Thoracic aorta (tissue), 2 donors: Measurements from ENCODE around the gene ITGAL. TPM values are rescaled to one million over a fixed set of nuclear protein-coding genes. Genes with fewer than 3 reads are reported as not detected.

ENCODE experiments used
- ATAC-seq: fragments of 150-250 bp; one replicate; pipeline ENCODE4 v1.8.0; 2017; ENCODE audit warnings: low read depth; ENCODE audit not compliant: insufficient number of reproducible peaks, low FRiP score
- DNase-seq: peaks from one replicate; pipeline ENCODE4 v3.0.0-alpha.2; 2020; ENCODE audit warnings: low spot score
- H3K27ac ChIP-seq, 2 donors: fragments of 200-600 bp; sonication (generic); 1 replicate in 1 of 2; 2 replicates in 1 of 2; pipeline ENCODE4 v1.5.1; 2016; ENCODE audit warnings: mild to moderate bottlenecking in 2 of 2, moderate library complexity in 2 of 2
- H3K27me3 ChIP-seq: fragments of 200-600 bp; sonication (generic); replicated peaks from 2 replicates; pipeline ENCODE4 v1.6.0; 2016; ENCODE audit warnings: mild to moderate bottlenecking; ENCODE audit not compliant: insufficient read depth
- H3K36me3 ChIP-seq: fragments of 200-600 bp; sonication (generic); one replicate; pipeline ENCODE4 v1.5.1; 2016
- H3K4me1 ChIP-seq, 2 donors: fragments of 200-600 bp; sonication (generic); 1 replicate in 1 of 2; 2 replicates in 1 of 2; pipeline versions ENCODE4 v1.5.1 to v1.6.0; 2016; ENCODE audit warnings: low read depth in 2 of 2, mild to moderate bottlenecking in 1 of 2; ENCODE audit not compliant: control insufficient read depth in 1 of 2
- H3K4me3 ChIP-seq: fragments of 200-600 bp; sonication (generic); 2 replicates; pipeline ENCODE4 v1.5.1; 2016; ENCODE audit warnings: mild to moderate bottlenecking
- H3K9me3 ChIP-seq: fragments of 200-600 bp; sonication (generic); 2 replicates; pipeline ENCODE4 v1.5.1; 2016
- total RNA-seq, 2 donors: library from RNA; depleted of rRNA; stranded (reverse); fragments of >200 nt; gene quantifications; one replicate each; pipeline versions ENCODE4 v1.1.0 to v1.2.3, GENCODE V29; 2016
- TF ChIP-seq, protein P1 (sequence below): fragments of 200-600 bp; sonication (generic); IDR thresholded peaks from one replicate; pipeline ENCODE4 v1.5.1; 2019; ENCODE audit warnings: antibody characterized with exemption

ITGAL gene
- total RNA-seq, 2 donors from 2014 or later, result 3.2 to 5.4 TPM

DNA sequence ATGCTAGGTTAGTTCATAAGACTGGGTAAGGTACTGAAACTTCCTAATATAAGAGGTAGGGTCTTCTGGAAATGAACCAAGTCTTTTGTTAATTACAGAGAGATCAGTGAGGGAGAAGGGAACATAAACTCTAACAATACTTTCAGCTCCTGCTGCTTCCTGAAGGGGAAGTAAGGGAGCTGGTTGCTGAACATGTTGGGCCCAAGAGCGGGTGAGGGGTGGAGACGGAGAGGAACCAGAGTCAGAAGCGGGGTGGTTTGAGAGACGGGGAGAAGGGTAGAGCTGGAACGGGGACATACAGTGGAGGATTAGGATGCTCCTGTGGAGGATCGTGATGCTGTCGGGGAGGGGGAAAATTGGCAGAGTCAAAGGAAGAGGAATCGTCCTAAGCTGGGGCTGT is 73.6 kb downstream of the ITGAL start:
- TF ChIP-seq, protein P1, sequence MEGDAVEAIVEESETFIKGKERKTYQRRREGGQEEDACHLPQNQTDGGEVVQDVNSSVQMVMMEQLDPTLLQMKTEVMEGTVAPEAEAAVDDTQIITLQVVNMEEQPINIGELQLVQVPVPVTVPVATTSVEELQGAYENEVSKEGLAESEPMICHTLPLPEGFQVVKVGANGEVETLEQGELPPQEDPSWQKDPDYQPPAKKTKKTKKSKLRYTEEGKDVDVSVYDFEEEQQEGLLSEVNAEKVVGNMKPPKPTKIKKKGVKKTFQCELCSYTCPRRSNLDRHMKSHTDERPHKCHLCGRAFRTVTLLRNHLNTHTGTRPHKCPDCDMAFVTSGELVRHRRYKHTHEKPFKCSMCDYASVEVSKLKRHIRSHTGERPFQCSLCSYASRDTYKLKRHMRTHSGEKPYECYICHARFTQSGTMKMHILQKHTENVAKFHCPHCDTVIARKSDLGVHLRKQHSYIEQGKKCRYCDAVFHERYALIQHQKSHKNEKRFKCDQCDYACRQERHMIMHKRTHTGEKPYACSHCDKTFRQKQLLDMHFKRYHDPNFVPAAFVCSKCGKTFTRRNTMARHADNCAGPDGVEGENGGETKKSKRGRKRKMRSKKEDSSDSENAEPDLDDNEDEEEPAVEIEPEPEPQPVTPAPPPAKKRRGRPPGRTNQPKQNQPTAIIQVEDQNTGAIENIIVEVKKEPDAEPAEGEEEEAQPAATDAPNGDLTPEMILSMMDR, result no peak
- ATAC-seq (no peak), DNase-seq (no peak)
- Histone ChIP-seq H3K27ac (no peak overlapping the region), H3K4me3 (no peak overlapping the region), H3K4me1 (no peaks in the 10 kb centered on the region), H3K9me3 (no peaks in the 10 kb centered on the region), H3K36me3 (no peaks in the 10 kb centered on the region), H3K27me3 (no peaks in the 10 kb centered on the region)

DNA sequence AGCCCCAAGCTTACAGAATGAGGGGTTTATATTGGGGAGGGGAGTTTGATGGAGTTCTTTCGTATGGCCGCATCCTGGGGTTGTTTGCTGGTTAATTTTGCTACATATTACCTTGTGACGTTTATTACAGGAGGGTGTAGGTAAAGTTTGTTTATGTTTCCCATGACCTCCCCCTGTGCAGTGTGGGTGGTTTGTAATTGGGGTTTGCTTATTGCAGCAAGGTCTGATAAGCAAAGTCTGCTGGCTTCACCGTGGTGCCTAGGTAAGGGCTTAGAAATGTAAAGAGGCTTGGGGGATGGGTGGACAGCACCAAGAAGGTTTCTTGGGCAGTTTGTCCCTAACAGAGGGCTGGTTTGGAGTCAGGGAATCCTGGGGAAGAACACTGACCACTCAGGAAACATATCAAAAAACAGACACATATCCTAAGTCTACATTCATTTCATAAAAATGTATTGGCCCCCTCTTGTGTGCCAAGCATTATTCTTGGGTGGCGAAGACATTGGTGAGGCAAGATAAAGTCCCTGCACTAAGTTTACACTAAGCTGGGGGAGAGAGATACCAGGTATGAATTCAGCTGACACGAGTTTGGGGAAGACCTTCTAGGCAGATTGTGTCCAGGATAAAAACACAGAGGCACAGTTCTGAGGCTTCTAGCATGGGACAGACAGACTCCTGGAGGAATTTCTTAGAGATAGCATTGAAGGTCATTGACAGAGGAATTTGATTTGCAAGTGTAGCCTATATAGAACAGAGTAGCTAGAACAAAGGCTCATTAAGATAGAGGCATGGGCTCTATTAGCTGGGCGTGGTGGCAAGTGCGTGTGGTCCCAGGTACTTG is 76.1 kb downstream of the ITGAL start:
- Histone ChIP-seq H3K4me1 (no peaks in the 10 kb centered on the region), H3K27ac (no peak overlapping the region), H3K9me3 (no peaks in the 10 kb centered on the region), H3K4me3 (no peak overlapping the region), H3K27me3 (no peaks in the 10 kb centered on the region), H3K36me3 (peaks cover under 1% of the 10 kb centered on the region)
- no peak for DNase-seq
- ATAC-seq, result no peak
- TF ChIP-seq, protein P1, result no peak

DNA sequence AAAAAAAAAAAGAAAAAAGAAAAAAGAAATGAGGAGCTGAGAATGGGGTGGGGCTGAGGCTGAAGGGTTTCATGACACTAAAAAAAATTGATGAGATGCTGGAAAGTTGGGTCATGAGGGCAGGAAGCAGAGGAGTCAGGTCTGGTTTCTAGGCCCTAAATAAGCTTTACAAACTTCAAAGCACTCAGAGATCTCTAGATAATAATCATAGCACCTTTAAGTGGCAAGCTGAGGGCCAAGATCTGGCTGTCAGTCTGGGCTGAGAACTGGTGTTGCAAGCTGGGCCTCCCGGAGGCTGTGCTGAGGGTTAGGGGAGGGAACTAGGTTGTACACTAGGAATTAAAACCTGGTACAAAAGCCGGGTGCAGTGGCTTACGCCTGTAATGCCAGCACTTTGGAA is 79.2 kb downstream of the ITGAL start:
- Histone ChIP-seq H3K4me3 (no peak overlapping the region), H3K36me3 (peaks cover 22% of the 10 kb centered on the region), H3K9me3 (no peaks in the 10 kb centered on the region), H3K4me1 (peaks cover 0 to 8% of the 10 kb centered on the region in 2 donors), H3K27ac (no peak overlapping the region), H3K27me3 (no peaks in the 10 kb centered on the region)
- DNase-seq, result no peak
- ATAC-seq, result no peak
- TF ChIP-seq, protein P1, result no peak

DNA sequence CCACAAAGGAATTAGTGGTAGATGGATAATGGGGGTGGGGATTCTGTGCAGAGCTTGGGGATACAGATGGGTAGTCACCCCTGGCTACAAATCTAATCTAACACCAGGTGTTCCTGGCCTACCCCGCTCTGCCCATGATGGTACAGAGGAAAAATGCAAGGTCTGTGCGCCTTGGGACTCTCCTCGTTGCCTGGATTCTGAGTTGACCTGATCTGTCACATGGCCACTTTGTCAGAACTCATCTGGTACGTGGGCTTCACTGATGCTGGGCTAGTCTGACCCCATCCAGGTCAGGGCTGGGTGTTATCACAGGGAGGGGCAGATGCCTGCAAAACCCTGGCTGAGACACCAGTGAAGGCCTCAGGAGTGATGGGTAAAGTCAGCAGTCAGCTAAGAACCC is 80.4 kb downstream of the ITGAL start:
- H3K4me3 ChIP-seq, result no peak overlapping the region
- H3K4me1 ChIP-seq, result peaks cover 5 to 17% of the 10 kb centered on the region in 2 donors
- H3K27me3 ChIP-seq, result no peaks in the 10 kb centered on the region
- H3K27ac ChIP-seq, result no peak overlapping the region
- peaks cover 22% of the 10 kb centered on the region for H3K36me3 ChIP-seq
- TF ChIP-seq, protein P1, result no peak
- no peak for DNase-seq
- no peaks in the 10 kb centered on the region for H3K9me3 ChIP-seq
- ATAC-seq, result no peak

DNA sequence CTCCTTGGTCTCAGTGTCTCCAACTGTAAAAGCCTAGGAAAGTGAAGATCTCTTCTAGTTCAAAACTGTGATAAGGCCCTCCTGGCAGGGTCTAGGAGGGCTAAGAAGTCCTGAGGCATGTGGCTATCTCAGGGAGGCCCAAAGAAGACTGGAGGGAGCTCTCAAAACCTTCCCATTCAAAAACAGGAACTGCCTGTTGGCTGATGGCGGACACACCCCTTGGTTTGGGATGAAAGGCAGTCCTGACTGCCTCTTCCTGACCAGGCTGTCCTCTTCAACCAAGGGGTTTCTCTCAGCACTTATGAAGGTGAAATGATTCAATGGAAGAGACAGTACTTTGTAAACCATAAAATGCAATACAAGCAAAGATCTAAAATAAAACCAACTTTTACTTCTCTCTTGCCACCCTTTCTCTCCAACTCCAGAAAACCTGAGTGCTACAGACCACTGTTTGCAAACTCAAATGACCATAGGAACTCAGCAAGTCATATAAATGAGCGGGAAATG is 80.9 kb downstream of the ITGAL start:
- peaks cover 5 to 17% of the 10 kb centered on the region in 2 donors for H3K4me1 ChIP-seq
- no peaks in the 10 kb centered on the region for H3K9me3 ChIP-seq
- DNase-seq (no peak), ATAC-seq (no peak)
- peaks cover 22% of the 10 kb centered on the region for H3K36me3 ChIP-seq
- TF ChIP-seq, protein P1, result no peak
- no peaks in the 10 kb centered on the region for H3K27me3 ChIP-seq
- H3K27ac ChIP-seq, result no peak overlapping the region
- H3K4me3 ChIP-seq, result no peak overlapping the region
